Measurements from ENCODE around the gene KIF4A. TPM values are rescaled to one million over a fixed set of nuclear protein-coding genes. Genes with fewer than 3 reads are reported as not detected.
"Not testable (repeated sequence)": the region's sequence is repeated elsewhere in the genome, so short reads cannot be mapped to it uniquely, and the experiment has no call there.

Gene KIF4A
- total and polyA plus RNA-seq, 2 of the 13 experiments (the other 11 are each of a cell fraction or from before 2014, with no cell fraction given) = 9.4 to 28.2 TPM

- Histone ChIP-seq H3K27ac (ENCODE audit: extremely low read length, insufficient read depth, low read length) (no peak within 1 kb of the TSS), H4K20me1 (ENCODE audit: insufficient read depth, low read length) (no peaks in the 10 kb centered on the region), H3K36me3 (replicated peaks in 1 of 2; ENCODE audit: control insufficient read depth in 1 of 2, insufficient read depth in 2 of 2, low read length in 2 of 2) (no peaks in the 10 kb centered on the region), H3K27me3 (ENCODE audit: control insufficient read depth in 1 of 2, insufficient read depth in 2 of 2, low read length in 2 of 2) (no peaks in the 10 kb centered on the region), H3K4me1 (ENCODE audit: insufficient read depth, low read length) (no peaks in the 10 kb centered on the region), H3K4me3 (replicated peaks in 1 of 3; ENCODE audit: insufficient read depth in 1 of 3, low read depth in 2 of 3, low read length in 3 of 3) (no peak within 1 kb of the TSS), H3K9ac (ENCODE audit: insufficient read depth, low read depth, low read length) (no peak within 1 kb of the TSS), H3K4me2 (ENCODE audit: low read depth, low read length) (no peak within 1 kb of the TSS), H3K79me2 (ENCODE audit: insufficient read depth, low read length) (no peaks in the 10 kb centered on the region), H2AFZ (ENCODE audit: low read length) (no peak within 1 kb of the TSS), H3K9me3 (ENCODE audit: low read length) (no peaks in the 10 kb centered on the region)
- POLR2A ChIA-PET = no interaction called here
- FAIRE-seq (no peak), DNase-seq (ENCODE audit: low spot score) (no peak), ATAC-seq (no peak)
- no peak for TF ChIP-seq XRCC5 (optimal IDR thresholded peaks at IDR 0.05; ENCODE audit: low read length)
- TF ChIP-seq EHMT2 (IDR thresholded peaks at IDR 0.05; ENCODE audit: borderline replicate concordance, low read depth, low read length) = no peak
- no peak for TF ChIP-seq JUND (CRISPR knock-in tag; IDR thresholded peaks at IDR 0.05)
- TF ChIP-seq SMAD9 (CRISPR knock-in tag; IDR thresholded peaks at IDR 0.05) = no peak
- TF ChIP-seq ZNF773 (CRISPR knock-in tag; IDR thresholded peaks at IDR 0.05; ENCODE audit: borderline replicate concordance) = no peak
- no peak for TF ChIP-seq HOMEZ (CRISPR knock-in tag; IDR thresholded peaks at IDR 0.05; ENCODE audit: low read depth)
- in situ Hi-C loops (cut with HindIII; ENCODE audit: extremely low pct_ligation_motif_present, low pct_unique_long_range_greater_than_20kb) = loop anchor here (10.0 kb wide), 1 partner anchor 63 kb away; no protein-coding TSS in a partner anchor
- intact Hi-C loops (cut with micrococcal nuclease; ENCODE audit: unreplicated experiment) = no loop called here
- CTCF ChIA-PET (ENCODE audit: low intra/inter-chr PET ratio, low total read pairs) = no interaction called here
- no TSS peak for BruUV-seq (replicated peaks)
Observed at GRCh38 chrX:70268034-70268433, 21.9 kb upstream of the KIF4A start, which contains the start of gene ARR3. Gene ARR3, plus strand, starts transcription at chrX:70268334. Its CDS starts 1,052 bp downstream, at chrX:70269386.

GRCh38 chrX:70274029-70274428, 15.9 kb upstream of the KIF4A start:
- intact Hi-C loops (cut with micrococcal nuclease; ENCODE audit: unreplicated experiment); FAIRE-seq; H3K27me3 ChIP-seq (ENCODE audit: control insufficient read depth in 1 of 2, insufficient read depth in 2 of 2, low read length in 2 of 2); H3K9me3 ChIP-seq (ENCODE audit: low read length); H3K4me3 ChIP-seq (replicated peaks in 1 of 3; ENCODE audit: insufficient read depth in 1 of 3, low read depth in 2 of 3, low read length in 3 of 3); POLR2A ChIA-PET; CTCF ChIA-PET (ENCODE audit: low intra/inter-chr PET ratio, low total read pairs); ATAC-seq; H3K27ac ChIP-seq (ENCODE audit: extremely low read length, insufficient read depth, low read length); H3K9ac ChIP-seq (ENCODE audit: insufficient read depth, low read depth, low read length); DNase-seq (ENCODE audit: low spot score); H3K4me1 ChIP-seq (ENCODE audit: insufficient read depth, low read length); in situ Hi-C loops (cut with HindIII; ENCODE audit: extremely low pct_ligation_motif_present, low pct_unique_long_range_greater_than_20kb); H3K79me2 ChIP-seq (ENCODE audit: insufficient read depth, low read length); H2AFZ ChIP-seq (ENCODE audit: low read length); BruUV-seq (replicated peaks); H3K36me3 ChIP-seq (replicated peaks in 1 of 2; ENCODE audit: control insufficient read depth in 1 of 2, insufficient read depth in 2 of 2, low read length in 2 of 2); H3K4me2 ChIP-seq (ENCODE audit: low read depth, low read length); H4K20me1 ChIP-seq (ENCODE audit: insufficient read depth, low read length): not testable (repeated sequence)
- TF ChIP-seq CTCF (CRISPR knock-in tag; IDR thresholded peaks at IDR 0.05) (0 out of 2 replicates have a peak, but pooled peaks have one; percentile 3), ZNF770 (CRISPR knock-in tag; IDR thresholded peaks at IDR 0.05) (peak; percentile 13; the same call in 1 of the 2 replicates)
- WGBS (ENCODE audit: low lambda C conversion rate) = 55% methylated on average over 6 of the region's 7 CpGs

Data from HepG2 (cell line).